ENCODE results near the gene ANKS1A.

ANKS1A gene

GRCh38 chr6:34984416-34984815 lies 95.4 kb downstream of the ANKS1A start:
- Histone ChIP-seq H4K20me1 (ENCODE audit: control insufficient read depth, insufficient read depth, low read depth, low read length) (no peaks in the 10 kb centered on the region), H3F3A (ENCODE audit: control insufficient read depth, insufficient read depth) (peaks cover 2% of the 10 kb centered on the region; the same call in 1 of the 2 replicates)

GRCh38 chr6:34985236-34985635 lies 96.2 kb downstream of the ANKS1A start:
- Histone ChIP-seq H3K4me3 (ENCODE audit: low read length) (no peak overlapping the region), H3K79me2 (ENCODE audit: control insufficient read depth, low read length) (no peaks in the 10 kb centered on the region), H3F3A (ENCODE audit: control insufficient read depth, insufficient read depth) (peaks cover 2% of the 10 kb centered on the region; the same call in 1 of the 2 replicates), H3K9me3 (ENCODE audit: control insufficient read depth, insufficient read depth, low read length) (no peaks in the 10 kb centered on the region), H3K4me1 (ENCODE audit: control insufficient read depth, low read length) (no peaks in the 10 kb centered on the region), H3K4me2 (ENCODE audit: low read length) (no peak overlapping the region), H3K36me3 (ENCODE audit: control insufficient read depth, low read length) (peaks cover 5% of the 10 kb centered on the region; the same call in 1 of the 2 replicates), H3K27me3 (ENCODE audit: control insufficient read depth, low read length) (no peaks in the 10 kb centered on the region), H3K27ac (ENCODE audit: low read depth, low read length) (no peak overlapping the region), H4K20me1 (ENCODE audit: control insufficient read depth, insufficient read depth, low read depth, low read length) (no peaks in the 10 kb centered on the region), H3K9me2 (replicated peaks; ENCODE audit: control insufficient read depth, low read length) (no peaks in the 10 kb centered on the region)
- no peak for TF ChIP-seq EZH2phosphoT487 (IDR thresholded peaks at IDR 0.05; ENCODE audit: borderline replicate concordance, low read length)
- TF ChIP-seq CTCF (IDR thresholded peaks at IDR 0.05; ENCODE audit: low read depth, low read length, poor library complexity, severe bottlenecking), result no peak

More at GRCh38 chr6:34984416-34984815, 95.4 kb downstream of the ANKS1A start:
- H3K4me1 ChIP-seq (ENCODE audit: control insufficient read depth, low read length), result no peaks in the 10 kb centered on the region
- no peaks in the 10 kb centered on the region for H3K9me3 ChIP-seq (ENCODE audit: control insufficient read depth, insufficient read depth, low read length)
- H3K36me3 ChIP-seq (ENCODE audit: control insufficient read depth, low read length), result peaks cover 5% of the 10 kb centered on the region; the same call in 1 of the 2 replicates
- no peaks in the 10 kb centered on the region for H3K27me3 ChIP-seq (ENCODE audit: control insufficient read depth, low read length)
- no peaks in the 10 kb centered on the region for H3K9me2 ChIP-seq (replicated peaks; ENCODE audit: control insufficient read depth, low read length)
- no peak overlapping the region for H3K4me3 ChIP-seq (ENCODE audit: low read length)
- TF ChIP-seq CTCF (IDR thresholded peaks at IDR 0.05; ENCODE audit: low read depth, low read length, poor library complexity, severe bottlenecking) (no peak), EZH2phosphoT487 (IDR thresholded peaks at IDR 0.05; ENCODE audit: borderline replicate concordance, low read length) (no peak)
- no peaks in the 10 kb centered on the region for H3K79me2 ChIP-seq (ENCODE audit: control insufficient read depth, low read length)
- H3K4me2 ChIP-seq (ENCODE audit: low read length), result no peak overlapping the region
- H3K27ac ChIP-seq (ENCODE audit: low read depth, low read length), result no peak overlapping the region

GRCh38 chr6:34986845-34987246 lies 97.8 kb downstream of the ANKS1A start:
- no peaks in the 10 kb centered on the region for H3K79me2 ChIP-seq (ENCODE audit: control insufficient read depth, low read length)
- H3K36me3 ChIP-seq (ENCODE audit: control insufficient read depth, low read length), result peaks cover 8% of the 10 kb centered on the region; the same call in 1 of the 2 replicates
- no peak overlapping the region for H3K4me2 ChIP-seq (ENCODE audit: low read length)
- H3K4me3 ChIP-seq (ENCODE audit: low read length), result no peak overlapping the region
- TF ChIP-seq EZH2phosphoT487 (IDR thresholded peaks at IDR 0.05; ENCODE audit: borderline replicate concordance, low read length) (no peak), CTCF (IDR thresholded peaks at IDR 0.05; ENCODE audit: low read depth, low read length, poor library complexity, severe bottlenecking) (peak; percentile 92)
- H3K9me2 ChIP-seq (replicated peaks; ENCODE audit: control insufficient read depth, low read length), result no peaks in the 10 kb centered on the region
- no peaks in the 10 kb centered on the region for H3K4me1 ChIP-seq (ENCODE audit: control insufficient read depth, low read length)
- H3K9me3 ChIP-seq (ENCODE audit: control insufficient read depth, insufficient read depth, low read length), result no peaks in the 10 kb centered on the region
- peaks cover 2% of the 10 kb centered on the region; the same call in 1 of the 2 replicates for H3F3A ChIP-seq (ENCODE audit: control insufficient read depth, insufficient read depth)
- no peaks in the 10 kb centered on the region for H3K27me3 ChIP-seq (ENCODE audit: control insufficient read depth, low read length)
- H3K27ac ChIP-seq (ENCODE audit: low read depth, low read length), result no peak overlapping the region
- no peaks in the 10 kb centered on the region for H4K20me1 ChIP-seq (ENCODE audit: control insufficient read depth, insufficient read depth, low read depth, low read length)
